ENCODE measurements around the gene TMEM19. TPM values are rescaled to one million over a fixed set of nuclear protein-coding genes. Genes with fewer than 3 reads are reported as not detected.

Gene TMEM19
- total and polyA plus RNA-seq, 2 of the 8 experiments (the other 6 are each of a cell fraction or from before 2014, with no cell fraction given), result 12.6 to 19.1 TPM

DNA sequence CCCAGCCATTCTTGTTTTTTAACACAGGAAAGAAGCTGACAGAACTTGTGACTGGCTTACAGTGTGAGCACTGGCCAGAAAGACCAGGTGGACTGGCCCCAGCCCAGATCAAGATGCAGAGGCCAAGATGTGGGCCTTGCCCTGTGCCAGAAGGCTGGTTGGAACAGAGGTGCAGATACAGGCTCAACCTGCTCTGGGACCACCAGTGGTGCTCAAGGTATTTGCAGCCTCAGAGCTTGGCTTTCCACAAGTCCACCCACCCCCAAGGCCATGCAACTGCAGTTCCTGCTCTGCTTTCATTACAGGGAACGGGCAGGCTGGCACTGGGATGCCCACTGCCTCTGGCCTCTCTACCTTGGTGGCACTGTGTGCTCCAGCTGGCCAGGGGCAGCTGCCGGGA is 45.6 kb upstream of the TMEM19 start (continued):
- TF ChIP-seq, protein P1, sequence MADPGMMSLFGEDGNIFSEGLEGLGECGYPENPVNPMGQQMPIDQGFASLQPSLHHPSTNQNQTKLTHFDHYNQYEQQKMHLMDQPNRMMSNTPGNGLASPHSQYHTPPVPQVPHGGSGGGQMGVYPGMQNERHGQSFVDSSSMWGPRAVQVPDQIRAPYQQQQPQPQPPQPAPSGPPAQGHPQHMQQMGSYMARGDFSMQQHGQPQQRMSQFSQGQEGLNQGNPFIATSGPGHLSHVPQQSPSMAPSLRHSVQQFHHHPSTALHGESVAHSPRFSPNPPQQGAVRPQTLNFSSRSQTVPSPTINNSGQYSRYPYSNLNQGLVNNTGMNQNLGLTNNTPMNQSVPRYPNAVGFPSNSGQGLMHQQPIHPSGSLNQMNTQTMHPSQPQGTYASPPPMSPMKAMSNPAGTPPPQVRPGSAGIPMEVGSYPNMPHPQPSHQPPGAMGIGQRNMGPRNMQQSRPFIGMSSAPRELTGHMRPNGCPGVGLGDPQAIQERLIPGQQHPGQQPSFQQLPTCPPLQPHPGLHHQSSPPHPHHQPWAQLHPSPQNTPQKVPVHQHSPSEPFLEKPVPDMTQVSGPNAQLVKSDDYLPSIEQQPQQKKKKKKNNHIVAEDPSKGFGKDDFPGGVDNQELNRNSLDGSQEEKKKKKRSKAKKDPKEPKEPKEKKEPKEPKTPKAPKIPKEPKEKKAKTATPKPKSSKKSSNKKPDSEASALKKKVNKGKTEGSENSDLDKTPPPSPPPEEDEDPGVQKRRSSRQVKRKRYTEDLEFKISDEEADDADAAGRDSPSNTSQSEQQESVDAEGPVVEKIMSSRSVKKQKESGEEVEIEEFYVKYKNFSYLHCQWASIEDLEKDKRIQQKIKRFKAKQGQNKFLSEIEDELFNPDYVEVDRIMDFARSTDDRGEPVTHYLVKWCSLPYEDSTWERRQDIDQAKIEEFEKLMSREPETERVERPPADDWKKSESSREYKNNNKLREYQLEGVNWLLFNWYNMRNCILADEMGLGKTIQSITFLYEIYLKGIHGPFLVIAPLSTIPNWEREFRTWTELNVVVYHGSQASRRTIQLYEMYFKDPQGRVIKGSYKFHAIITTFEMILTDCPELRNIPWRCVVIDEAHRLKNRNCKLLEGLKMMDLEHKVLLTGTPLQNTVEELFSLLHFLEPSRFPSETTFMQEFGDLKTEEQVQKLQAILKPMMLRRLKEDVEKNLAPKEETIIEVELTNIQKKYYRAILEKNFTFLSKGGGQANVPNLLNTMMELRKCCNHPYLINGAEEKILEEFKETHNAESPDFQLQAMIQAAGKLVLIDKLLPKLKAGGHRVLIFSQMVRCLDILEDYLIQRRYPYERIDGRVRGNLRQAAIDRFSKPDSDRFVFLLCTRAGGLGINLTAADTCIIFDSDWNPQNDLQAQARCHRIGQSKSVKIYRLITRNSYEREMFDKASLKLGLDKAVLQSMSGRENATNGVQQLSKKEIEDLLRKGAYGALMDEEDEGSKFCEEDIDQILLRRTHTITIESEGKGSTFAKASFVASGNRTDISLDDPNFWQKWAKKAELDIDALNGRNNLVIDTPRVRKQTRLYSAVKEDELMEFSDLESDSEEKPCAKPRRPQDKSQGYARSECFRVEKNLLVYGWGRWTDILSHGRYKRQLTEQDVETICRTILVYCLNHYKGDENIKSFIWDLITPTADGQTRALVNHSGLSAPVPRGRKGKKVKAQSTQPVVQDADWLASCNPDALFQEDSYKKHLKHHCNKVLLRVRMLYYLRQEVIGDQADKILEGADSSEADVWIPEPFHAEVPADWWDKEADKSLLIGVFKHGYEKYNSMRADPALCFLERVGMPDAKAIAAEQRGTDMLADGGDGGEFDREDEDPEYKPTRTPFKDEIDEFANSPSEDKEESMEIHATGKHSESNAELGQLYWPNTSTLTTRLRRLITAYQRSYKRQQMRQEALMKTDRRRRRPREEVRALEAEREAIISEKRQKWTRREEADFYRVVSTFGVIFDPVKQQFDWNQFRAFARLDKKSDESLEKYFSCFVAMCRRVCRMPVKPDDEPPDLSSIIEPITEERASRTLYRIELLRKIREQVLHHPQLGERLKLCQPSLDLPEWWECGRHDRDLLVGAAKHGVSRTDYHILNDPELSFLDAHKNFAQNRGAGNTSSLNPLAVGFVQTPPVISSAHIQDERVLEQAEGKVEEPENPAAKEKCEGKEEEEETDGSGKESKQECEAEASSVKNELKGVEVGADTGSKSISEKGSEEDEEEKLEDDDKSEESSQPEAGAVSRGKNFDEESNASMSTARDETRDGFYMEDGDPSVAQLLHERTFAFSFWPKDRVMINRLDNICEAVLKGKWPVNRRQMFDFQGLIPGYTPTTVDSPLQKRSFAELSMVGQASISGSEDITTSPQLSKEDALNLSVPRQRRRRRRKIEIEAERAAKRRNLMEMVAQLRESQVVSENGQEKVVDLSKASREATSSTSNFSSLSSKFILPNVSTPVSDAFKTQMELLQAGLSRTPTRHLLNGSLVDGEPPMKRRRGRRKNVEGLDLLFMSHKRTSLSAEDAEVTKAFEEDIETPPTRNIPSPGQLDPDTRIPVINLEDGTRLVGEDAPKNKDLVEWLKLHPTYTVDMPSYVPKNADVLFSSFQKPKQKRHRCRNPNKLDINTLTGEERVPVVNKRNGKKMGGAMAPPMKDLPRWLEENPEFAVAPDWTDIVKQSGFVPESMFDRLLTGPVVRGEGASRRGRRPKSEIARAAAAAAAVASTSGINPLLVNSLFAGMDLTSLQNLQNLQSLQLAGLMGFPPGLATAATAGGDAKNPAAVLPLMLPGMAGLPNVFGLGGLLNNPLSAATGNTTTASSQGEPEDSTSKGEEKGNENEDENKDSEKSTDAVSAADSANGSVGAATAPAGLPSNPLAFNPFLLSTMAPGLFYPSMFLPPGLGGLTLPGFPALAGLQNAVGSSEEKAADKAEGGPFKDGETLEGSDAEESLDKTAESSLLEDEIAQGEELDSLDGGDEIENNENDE (IDR thresholded peaks at IDR 0.05; ENCODE audit: insufficient replicate concordance, low read length), result no peak
- TF ChIP-seq KDM5A (IDR thresholded peaks at IDR 0.05; ENCODE audit: low read length) (no peak), SAP30 (IDR thresholded peaks at IDR 0.05; ENCODE audit: insufficient read depth, insufficient replicate concordance, low read length) (no peak), CHD2 (IDR thresholded peaks at IDR 0.05; ENCODE audit: low read length) (no peak), SRF (IDR thresholded peaks at IDR 0.05; ENCODE audit: low read depth, low read length) (no peak), TBP (IDR thresholded peaks at IDR 0.05; ENCODE audit: low read depth, low read length) (no peak)
- TF ChIP-seq, protein P2, sequence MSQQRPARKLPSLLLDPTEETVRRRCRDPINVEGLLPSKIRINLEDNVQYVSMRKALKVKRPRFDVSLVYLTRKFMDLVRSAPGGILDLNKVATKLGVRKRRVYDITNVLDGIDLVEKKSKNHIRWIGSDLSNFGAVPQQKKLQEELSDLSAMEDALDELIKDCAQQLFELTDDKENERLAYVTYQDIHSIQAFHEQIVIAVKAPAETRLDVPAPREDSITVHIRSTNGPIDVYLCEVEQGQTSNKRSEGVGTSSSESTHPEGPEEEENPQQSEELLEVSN (IDR thresholded peaks at IDR 0.05), result no peak

All from H1 (cell line).